RWPE1 (cell line): Measurements from ENCODE around the gene ADIPOQ.
"Not testable (repeated sequence)": the region's sequence is repeated elsewhere in the genome, so short reads cannot be mapped to it uniquely, and the experiment has no call there.

ENCODE experiments used
- CTCF ChIA-PET: fragments of 350-600 bp; sonication (Branson Sonifier 250); formaldehyde crosslinking; extraction: SDS; loops from one replicate; lab custom pipeline; 2021; lab: Yijun Ruan, JAX
- POLR2A ChIA-PET: fragments of 400-600 bp; formaldehyde crosslinking; extraction: SDS; loops from one replicate; lab custom pipeline; 2020; ENCODE audit warnings: antibody characterized with exemption; ENCODE audit not compliant: low non-redundant PET; lab: Yijun Ruan, JAX
- DNase-seq: peaks from one replicate; pipeline ENCODE4 v3.0.0; 2012; ENCODE audit warnings: low spot score
- H3K27ac ChIP-seq: fragments of 450-650 bp; 2 replicates; pipeline ENCODE4 v1.5.1; 2017
- TF ChIP-seq, protein P1 (sequence below): fragments of 450-650 bp; conservative IDR thresholded peaks from 2 replicates; pipeline ENCODE4 v1.5.1; 2017; ENCODE audit warnings: low read depth, mild to moderate bottlenecking

The ADIPOQ gene

DNA sequence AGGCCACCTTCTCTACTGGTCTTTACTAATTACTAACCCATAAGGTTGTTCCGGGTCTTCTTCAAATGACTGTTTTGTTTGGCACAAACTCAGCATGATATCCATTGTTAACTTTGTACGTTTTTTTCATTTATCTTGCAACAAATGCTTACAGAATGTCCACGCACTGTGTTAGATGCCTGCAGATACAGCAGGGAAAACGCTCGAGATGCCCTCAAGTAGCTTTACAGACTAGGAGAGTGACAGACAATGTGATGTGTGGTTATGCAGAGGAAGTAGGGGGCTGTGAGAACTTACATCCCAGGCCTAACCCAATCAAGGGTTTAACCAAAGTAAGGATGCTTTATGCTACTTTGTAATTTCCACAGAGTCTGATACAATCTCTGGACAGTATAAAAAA, 35.3 kb upstream of the ADIPOQ start:
- CTCF ChIA-PET = no interaction called here
- POLR2A ChIA-PET = no interaction called here
- H3K27ac ChIP-seq = no peak overlapping the region
- TF ChIP-seq, protein P1, sequence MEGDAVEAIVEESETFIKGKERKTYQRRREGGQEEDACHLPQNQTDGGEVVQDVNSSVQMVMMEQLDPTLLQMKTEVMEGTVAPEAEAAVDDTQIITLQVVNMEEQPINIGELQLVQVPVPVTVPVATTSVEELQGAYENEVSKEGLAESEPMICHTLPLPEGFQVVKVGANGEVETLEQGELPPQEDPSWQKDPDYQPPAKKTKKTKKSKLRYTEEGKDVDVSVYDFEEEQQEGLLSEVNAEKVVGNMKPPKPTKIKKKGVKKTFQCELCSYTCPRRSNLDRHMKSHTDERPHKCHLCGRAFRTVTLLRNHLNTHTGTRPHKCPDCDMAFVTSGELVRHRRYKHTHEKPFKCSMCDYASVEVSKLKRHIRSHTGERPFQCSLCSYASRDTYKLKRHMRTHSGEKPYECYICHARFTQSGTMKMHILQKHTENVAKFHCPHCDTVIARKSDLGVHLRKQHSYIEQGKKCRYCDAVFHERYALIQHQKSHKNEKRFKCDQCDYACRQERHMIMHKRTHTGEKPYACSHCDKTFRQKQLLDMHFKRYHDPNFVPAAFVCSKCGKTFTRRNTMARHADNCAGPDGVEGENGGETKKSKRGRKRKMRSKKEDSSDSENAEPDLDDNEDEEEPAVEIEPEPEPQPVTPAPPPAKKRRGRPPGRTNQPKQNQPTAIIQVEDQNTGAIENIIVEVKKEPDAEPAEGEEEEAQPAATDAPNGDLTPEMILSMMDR = no peak
- DNase-seq = no peak

DNA sequence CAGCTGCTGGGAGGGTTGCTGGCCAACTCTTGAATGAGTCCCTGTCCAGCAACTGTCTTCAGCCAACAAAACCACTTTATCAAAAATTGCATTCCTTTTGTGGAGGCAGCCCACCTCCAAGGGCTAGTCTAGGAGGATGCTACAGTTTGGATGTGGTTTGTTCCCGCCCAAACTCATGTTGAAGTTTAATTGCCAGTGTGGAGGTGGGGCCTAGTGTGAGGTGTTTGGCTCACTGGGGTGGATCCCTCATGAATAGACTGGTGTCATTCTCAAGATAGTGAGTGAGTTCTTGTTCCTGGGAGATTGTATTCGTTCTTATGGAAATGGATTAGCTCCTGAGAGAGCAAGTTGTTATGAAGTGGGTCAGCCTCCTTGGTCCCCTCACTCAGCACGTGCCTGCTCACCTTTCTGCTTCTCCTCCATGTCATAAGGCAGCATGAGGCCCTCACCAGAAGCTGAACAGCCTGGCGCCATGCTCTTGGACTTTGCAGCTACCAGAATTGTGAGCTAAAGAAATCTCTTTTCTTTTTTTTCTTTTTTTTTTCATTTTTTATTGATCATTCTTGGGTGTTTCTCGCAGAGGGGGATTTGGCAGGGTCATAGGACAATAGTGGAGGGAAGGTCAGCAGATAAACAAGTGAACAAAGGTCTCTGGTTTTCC, 32.0 kb upstream of the ADIPOQ start:
- ChIA-PET CTCF (interaction anchor here (0.7 kb wide), 1 partner anchor 157 kb away, joined by 3 read pairs; no protein-coding TSS in a partner anchor), POLR2A (no interaction called here)
- H3K27ac ChIP-seq = no peak overlapping the region
- TF ChIP-seq, protein P1 = no peak
- no peak for DNase-seq

DNA sequence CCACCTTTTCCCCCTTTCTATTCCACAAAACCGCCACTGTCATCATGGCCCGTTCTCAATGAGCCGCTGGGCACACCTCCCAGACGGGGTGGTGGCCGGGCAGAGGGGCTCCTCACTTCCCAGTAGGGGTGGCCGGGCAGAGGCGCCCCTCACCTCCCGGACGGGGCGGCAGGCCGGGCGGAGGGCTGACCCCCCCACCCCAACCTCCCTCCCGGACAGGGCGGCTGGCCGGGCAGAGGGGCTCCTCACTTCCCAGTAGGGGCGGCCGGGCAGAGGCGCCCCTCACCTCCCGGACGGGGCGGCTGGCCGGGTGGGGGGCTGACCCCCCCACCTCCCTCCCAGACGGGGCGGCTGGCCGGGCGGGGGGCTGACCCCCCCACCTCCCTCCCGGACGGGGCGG, 31.2 kb upstream of the ADIPOQ start:
- CTCF ChIA-PET, H3K27ac ChIP-seq, DNase-seq, POLR2A ChIA-PET: not testable (repeated sequence)

DNA sequence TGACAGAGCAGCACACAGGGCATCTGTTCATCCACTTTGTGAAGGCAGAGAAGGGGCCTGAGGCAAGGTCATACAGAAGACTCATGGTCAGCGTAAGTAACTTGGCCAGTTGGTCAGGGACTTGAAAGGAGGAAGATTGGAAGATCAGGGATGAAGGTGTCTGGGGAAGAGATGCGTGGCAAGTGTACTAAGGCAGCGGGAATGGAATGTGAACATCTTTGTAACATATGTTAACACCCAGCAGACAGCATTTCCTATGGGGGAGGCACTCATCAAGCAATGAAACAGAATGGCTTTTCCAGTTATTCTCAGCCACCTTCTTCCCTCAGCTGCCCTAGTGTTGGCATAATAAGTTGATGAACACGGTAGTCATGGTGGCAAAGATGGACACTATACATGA, 28.4 kb upstream of the ADIPOQ start:
- DNase-seq = no peak
- ChIA-PET CTCF (interaction anchor here (0.6 kb wide), 1 partner anchor 199 kb away, joined by 5 read pairs; no protein-coding TSS in a partner anchor), POLR2A (no interaction called here)
- TF ChIP-seq, protein P1 = no peak
- no peak overlapping the region for H3K27ac ChIP-seq

DNA sequence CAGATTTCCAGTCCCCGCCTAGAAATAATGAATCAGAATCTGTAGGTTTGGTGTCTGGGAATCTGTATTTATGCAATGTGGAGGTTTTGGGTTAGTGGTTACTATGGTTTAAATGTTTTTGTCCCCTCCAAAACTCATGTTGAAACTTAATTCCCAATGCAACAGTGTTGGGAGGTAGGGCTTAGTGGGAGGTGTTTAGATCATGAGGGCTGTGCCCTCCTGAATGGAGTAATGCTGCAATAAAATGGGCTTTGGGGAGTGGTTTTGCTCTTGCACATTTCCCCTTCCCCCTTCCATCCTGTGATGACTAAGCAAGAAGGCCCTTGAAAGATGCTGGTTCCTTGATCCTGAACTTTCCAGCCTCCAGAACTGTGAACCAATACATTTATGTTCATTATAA, 27.1 kb upstream of the ADIPOQ start:
- TF ChIP-seq, protein P1 = no peak
- DNase-seq = no peak
- ChIA-PET POLR2A (no interaction called here), CTCF (interaction anchor here (0.7 kb wide), 1 partner anchor 259 kb away, joined by 4 read pairs; no protein-coding TSS in a partner anchor)
- H3K27ac ChIP-seq = no peak overlapping the region

DNA sequence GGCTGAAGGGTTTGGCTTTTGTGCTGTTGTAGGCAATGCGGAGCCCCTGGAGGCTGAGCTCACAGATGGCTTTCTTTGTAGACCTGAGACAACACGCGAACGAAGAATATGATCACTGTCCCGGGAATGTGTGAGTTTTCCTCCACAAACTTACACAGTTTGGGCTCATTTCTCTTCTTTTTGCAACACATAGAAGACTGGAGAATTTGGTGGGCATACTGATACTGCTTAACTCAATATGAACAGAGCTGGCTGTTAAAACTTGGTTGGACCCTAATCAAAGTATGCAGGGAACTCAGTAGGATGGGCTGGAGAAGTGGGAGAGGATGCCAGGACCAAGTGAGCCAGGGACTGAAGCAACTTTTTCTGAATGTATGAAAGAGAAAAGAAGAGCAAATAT, 24.0 kb upstream of the ADIPOQ start:
- no peak overlapping the region for H3K27ac ChIP-seq
- TF ChIP-seq, protein P1 = no peak
- POLR2A ChIA-PET = no interaction called here
- no peak for DNase-seq
- CTCF ChIA-PET = interaction anchor here (3.0 kb wide), 1 partner anchor 202 kb away, joined by 14 read pairs; no protein-coding TSS in a partner anchor

DNA sequence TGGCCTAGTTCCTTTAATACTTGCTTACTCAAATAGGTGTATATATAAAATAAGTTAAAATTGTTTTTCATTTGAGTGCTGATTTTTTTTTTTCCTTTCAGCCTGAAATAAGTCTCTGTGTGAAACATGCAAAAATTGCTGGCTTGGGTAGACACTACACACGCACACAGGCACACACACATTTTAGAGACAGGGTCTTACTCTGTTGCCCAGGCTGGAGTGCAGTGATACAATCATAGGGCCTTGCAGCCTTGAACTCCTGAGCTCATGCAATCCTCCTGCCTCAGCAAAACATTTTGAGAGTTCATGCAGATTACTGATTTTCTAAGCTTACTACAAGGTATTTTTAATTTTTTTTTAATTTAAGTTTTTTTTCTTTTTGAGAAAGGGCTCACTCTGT, 23.6 kb upstream of the ADIPOQ start:
- ChIA-PET CTCF (interaction anchor here (0.6 to 3.0 kb wide), 2 partner anchors 202 to 1499 kb away, joined by 3 to 14 read pairs; no protein-coding TSS in a partner anchor), POLR2A (no interaction called here)
- TF ChIP-seq, protein P1 = no peak
- DNase-seq = no peak
- no peak overlapping the region for H3K27ac ChIP-seq
